Mesenchymal stem cell (in vitro differentiated cells and primary cell): Measurements from ENCODE around the gene RETN.

Experiments
- DNase-seq: peaks from one replicate; pipeline ENCODE4 v3.0.0-alpha.2; 2013
- H2AFZ ChIP-seq: one replicate; pipeline ENCODE4 v1.6.1; 2013; ENCODE audit warnings: low read depth, mild to moderate bottlenecking, control low read depth, inconsistent platforms, low read length, moderate library complexity
- H2AK5ac ChIP-seq: 2 replicates; pipeline ENCODE4 v1.6.1; 2013; ENCODE audit warnings: low read length, moderate library complexity, mild to moderate bottlenecking, inconsistent platforms; ENCODE audit not compliant: severe bottlenecking
- H2BK120ac ChIP-seq: one replicate; pipeline ENCODE4 v1.6.1; 2013; ENCODE audit warnings: low read depth, mild to moderate bottlenecking, inconsistent platforms, low read length, moderate library complexity
- H2BK12ac ChIP-seq, 2 experiments: one replicate each; pipeline ENCODE4 v1.6.1; 2013; ENCODE audit warnings: inconsistent platforms in 2 of 2, low read length in 2 of 2, mild to moderate bottlenecking in 2 of 2, moderate library complexity in 2 of 2, control low read depth in 1 of 2
- H2BK15ac ChIP-seq: one replicate; pipeline ENCODE4 v1.6.1; 2013; ENCODE audit warnings: mild to moderate bottlenecking, low read depth, inconsistent platforms; ENCODE audit not compliant: poor library complexity, severe bottlenecking
- H2BK5ac ChIP-seq: 2 replicates; pipeline ENCODE4 v1.6.1; 2013; ENCODE audit warnings: low read depth, mild to moderate bottlenecking, low read length, control low read depth, inconsistent platforms; ENCODE audit not compliant: poor library complexity, severe bottlenecking
- H3K14ac ChIP-seq, 2 experiments: one replicate each; pipeline ENCODE4 v1.6.1; 2013; ENCODE audit warnings: inconsistent platforms in 2 of 2, low read length in 2 of 2, control low read depth in 1 of 2, mild to moderate bottlenecking in 1 of 2, moderate library complexity in 1 of 2
- H3K18ac ChIP-seq, 2 experiments: one replicate each; pipeline ENCODE4 v1.6.1; 2013; ENCODE audit warnings: inconsistent platforms in 2 of 2, low read length in 2 of 2, control low read depth in 1 of 2, low read depth in 1 of 2, mild to moderate bottlenecking in 1 of 2
- H3K23ac ChIP-seq, 2 experiments: one replicate each; pipeline ENCODE4 v1.6.1; 2013; ENCODE audit warnings: inconsistent platforms in 2 of 2, low read length in 2 of 2, mild to moderate bottlenecking in 2 of 2, moderate library complexity in 2 of 2, control low read depth in 1 of 2
- H3K27ac ChIP-seq: 2 replicates; pipeline ENCODE4 v1.5.1; 2013; ENCODE audit warnings: mild to moderate bottlenecking, moderate library complexity, low read length, control low read depth, inconsistent platforms; ENCODE audit not compliant: poor library complexity, severe bottlenecking
- H3K27me3 ChIP-seq, 2 experiments: 2 replicates each; pipeline versions ENCODE4 v1.6.1 to v1.7.0; 2013; ENCODE audit warnings: low read length in 2 of 2, mild to moderate bottlenecking in 2 of 2, moderate library complexity in 2 of 2, control low read depth in 1 of 2, inconsistent platforms in 1 of 2; ENCODE audit not compliant: control insufficient read depth in 1 of 2, insufficient read depth in 1 of 2
- H3K36me3 ChIP-seq, 2 experiments: 2 replicates each; pipeline versions ENCODE4 v1.6.1 to v1.7.0; 2013; ENCODE audit warnings: low read length in 2 of 2, control low read depth in 1 of 2, inconsistent platforms in 1 of 2, low read depth in 1 of 2, mild to moderate bottlenecking in 1 of 2; ENCODE audit not compliant: insufficient read depth in 2 of 2, control insufficient read depth in 1 of 2
- H3K4ac ChIP-seq, 2 experiments: one replicate each; pipeline ENCODE4 v1.6.1; 2013; ENCODE audit warnings: inconsistent platforms in 2 of 2, low read length in 2 of 2, mild to moderate bottlenecking in 2 of 2, moderate library complexity in 2 of 2, control low read depth in 1 of 2, low read depth in 1 of 2
- H3K4me1 ChIP-seq: 2 replicates; pipeline ENCODE4 v1.6.1; 2013; ENCODE audit warnings: low read depth, low read length, control low read depth; ENCODE audit not compliant: control insufficient read depth, insufficient read depth
- H3K4me2 ChIP-seq: 2 replicates; pipeline ENCODE4 v1.6.1; 2013; ENCODE audit warnings: low read length, mild to moderate bottlenecking, inconsistent platforms; ENCODE audit not compliant: poor library complexity, severe bottlenecking
- H3K4me3 ChIP-seq, 2 experiments: 2 replicates each; pipeline versions ENCODE4 v1.5.1 to v1.7.0; 2013; ENCODE audit warnings: low read length in 2 of 2, mild to moderate bottlenecking in 2 of 2, control low read depth in 1 of 2, low read depth in 1 of 2; ENCODE audit not compliant: insufficient read depth in 1 of 2
- H3K79me1 ChIP-seq: replicated peaks from 2 replicates; pipeline ENCODE4 v1.6.1; 2013; ENCODE audit warnings: mild to moderate bottlenecking, control low read depth, low read length, inconsistent platforms; ENCODE audit not compliant: poor library complexity, severe bottlenecking
- H3K9ac ChIP-seq: 2 replicates; pipeline ENCODE4 v1.7.0; 2013; ENCODE audit warnings: mild to moderate bottlenecking, low read length, moderate library complexity
- H3K9me3 ChIP-seq: 2 replicates; pipeline ENCODE4 v1.7.0; 2013; ENCODE audit warnings: mild to moderate bottlenecking, low read length; ENCODE audit not compliant: control insufficient read depth
- H4K8ac ChIP-seq: one replicate; pipeline ENCODE4 v1.6.1; 2013; ENCODE audit warnings: inconsistent platforms, mild to moderate bottlenecking, low read length, moderate library complexity
- H4K91ac ChIP-seq: one replicate; pipeline ENCODE4 v1.6.1; 2013; ENCODE audit warnings: mild to moderate bottlenecking, low read length, inconsistent platforms
- WGBS: methylation state at CpG from one replicate; pipeline ENCODE4 v1.1.7; 2013; ENCODE audit warnings: mixed read lengths; 5-methylcytosine and 5-hydroxymethylcytosine counted together

RETN gene

GRCh38 chr19:7632340-7633203 lies 36.3 kb upstream of the RETN start:
- Histone ChIP-seq H3K14ac (no peak overlapping the region), H3K27me3 (peaks cover 0 to 27% of the 10 kb centered on the region in 2 experiments), H3K36me3 (peaks cover 3 to 26% of the 10 kb centered on the region in 2 experiments), H3K9me3 (no peaks in the 10 kb centered on the region), H4K91ac (no peak overlapping the region), H2BK15ac (no peak overlapping the region), H3K4ac (no peak overlapping the region), H2BK5ac (no peak overlapping the region), H3K18ac (no peak overlapping the region), H4K8ac (no peak overlapping the region), H3K79me1 (peaks cover 41% of the 10 kb centered on the region), H2BK12ac (no peak overlapping the region), H2AK5ac (no peak overlapping the region), H3K4me1 (peaks cover 35% of the 10 kb centered on the region), H2AFZ (no peak overlapping the region), H3K23ac (no peak overlapping the region), H3K4me2 (no peak overlapping the region), H3K9ac (no peak overlapping the region), H2BK120ac (no peak overlapping the region), H3K4me3 (no peak overlapping the region), H3K27ac (no peak overlapping the region)
- WGBS: 94% methylated on average over 40 of the region's 40 CpGs
- no peak for DNase-seq

GRCh38 chr19:7633698-7634097 lies 35.2 kb upstream of the RETN start, which contains the start of gene PCP2:
Gene PCP2 (minus strand): TSS chr19:7633719. CDS start chr19:7633457, 262 bp downstream.
- Histone ChIP-seq H2AFZ (no peak within 1 kb of the TSS), H4K91ac (no peak within 1 kb of the TSS), H3K27ac (no peak within 1 kb of the TSS), H2AK5ac (no peak within 1 kb of the TSS), H4K8ac (no peak within 1 kb of the TSS), H3K9me3 (no peaks in the 10 kb centered on the region), H3K27me3 (peaks cover 0 to 37% of the 10 kb centered on the region in 2 experiments), H3K9ac (no peak within 1 kb of the TSS), H3K4me2 (no peak within 1 kb of the TSS), H2BK120ac (no peak within 1 kb of the TSS), H3K4ac (no peak within 1 kb of the TSS), H3K36me3 (peaks cover 3 to 25% of the 10 kb centered on the region in 2 experiments), H3K18ac (no peak within 1 kb of the TSS), H2BK5ac (no peak within 1 kb of the TSS), H2BK12ac (no peak within 1 kb of the TSS), H3K23ac (no peak within 1 kb of the TSS), H2BK15ac (no peak within 1 kb of the TSS), H3K14ac (no peak within 1 kb of the TSS), H3K4me1 (peaks cover 27% of the 10 kb centered on the region), H3K79me1 (peaks cover 42% of the 10 kb centered on the region), H3K4me3 (no peak within 1 kb of the TSS)
- no peak for DNase-seq
- 47% methylated on average over 2 of the region's 2 CpGs for WGBS

GRCh38 chr19:7635670-7636069 lies 33.2 kb upstream of the RETN start:
- H3K4me2 ChIP-seq: no peak overlapping the region
- no peaks in the 10 kb centered on the region for H3K9me3 ChIP-seq
- peaks cover 34% of the 10 kb centered on the region for H3K79me1 ChIP-seq
- 83% methylated on average over 4 of the region's 6 CpGs for WGBS
- H3K9ac ChIP-seq: no peak overlapping the region
- peaks cover 3 to 41% of the 10 kb centered on the region in 2 experiments for H3K36me3 ChIP-seq
- no peak overlapping the region for H3K18ac ChIP-seq
- no peak for DNase-seq
- no peak overlapping the region for H2BK15ac ChIP-seq
- no peak overlapping the region for H2AFZ ChIP-seq
- H3K4me1 ChIP-seq: peaks cover 26% of the 10 kb centered on the region
- H2BK12ac ChIP-seq: no peak overlapping the region
- H4K8ac ChIP-seq: no peak overlapping the region
- no peak overlapping the region for H3K14ac ChIP-seq
- no peak overlapping the region for H3K4ac ChIP-seq
- H3K27me3 ChIP-seq: peaks cover 0 to 42% of the 10 kb centered on the region in 2 experiments
- H4K91ac ChIP-seq: no peak overlapping the region
- no peak overlapping the region for H3K27ac ChIP-seq
- no peak overlapping the region for H2BK5ac ChIP-seq
- H2AK5ac ChIP-seq: no peak overlapping the region
- no peak overlapping the region for H2BK120ac ChIP-seq
- H3K23ac ChIP-seq: no peak overlapping the region
- H3K4me3 ChIP-seq: no peak overlapping the region

- Histone ChIP-seq H3K36me3 (peaks cover 3 to 45% of the 10 kb centered on the region in 2 experiments), H3K9ac (no peak overlapping the region), H3K14ac (no peak overlapping the region), H3K79me1 (peaks cover 34% of the 10 kb centered on the region), H2BK12ac (no peak overlapping the region), H3K9me3 (no peaks in the 10 kb centered on the region), H4K91ac (no peak overlapping the region), H2BK120ac (no peak overlapping the region), H3K4me2 (peak overlapping the region; percentile 32), H3K27ac (no peak overlapping the region), H3K4me3 (no peak overlapping the region), H2AK5ac (no peak overlapping the region), H3K23ac (no peak overlapping the region), H3K27me3 (peaks cover 0 to 42% of the 10 kb centered on the region in 2 experiments), H3K4me1 (peaks cover 24% of the 10 kb centered on the region), H3K4ac (peak overlapping the region in 1 of 2 experiments; percentile 18), H2BK15ac (no peak overlapping the region), H2BK5ac (no peak overlapping the region), H3K18ac (no peak overlapping the region), H4K8ac (peak overlapping the region; percentile 81), H2AFZ (no peak overlapping the region)
- 92% methylated on average over 16 of the region's 16 CpGs for WGBS
- DNase-seq: no peak
These were observed 32.5 kb upstream of the RETN start for GRCh38 chr19:7636317-7636690.
